Stomach (tissue), 4 donors: ENCODE data around the gene CD48.

Source experiments
- CTCF ChIP-seq, 7 experiments: fragments of 450-650 bp in 4 of 7; fragments of 200-600 bp in 3 of 7; sonication (generic) in 3 of 7; IDR thresholded peaks; one replicate each; pipeline ENCODE4 v1.5.1; 2016 to 2019; ENCODE audit warnings: antibody characterized with exemption in 7 of 7, control low read depth in 2 of 7, mild to moderate bottlenecking in 1 of 7
- POLR2A ChIP-seq, 4 donors: fragments of 450-650 bp; IDR thresholded peaks; one replicate each; pipeline ENCODE4 v1.6.1; 2016; ENCODE audit warnings: antibody characterized with exemption in 4 of 4, control low read depth in 2 of 4, mild to moderate bottlenecking in 1 of 4, moderate library complexity in 1 of 4
- POLR2AphosphoS5 ChIP-seq, 3 donors: sonication (generic); formaldehyde crosslinking; IDR thresholded peaks; one replicate each; pipeline ENCODE4 v1.6.1; 2016; ENCODE audit warnings: antibody characterized with exemption in 3 of 3

- no peak for TF ChIP-seq POLR2AphosphoS5 (IDR thresholded peaks at IDR 0.05)
- no peak for TF ChIP-seq CTCF (IDR thresholded peaks at IDR 0.05)
- no peak for TF ChIP-seq POLR2A (IDR thresholded peaks at IDR 0.05)
Observed at GRCh38 chr1:160711602-160712311, at the start of gene CD48.
